ENCODE data around the gene TRPM1.

TRPM1 gene

GRCh38 chr15:31016446-31016915, 85.0 kb downstream of the TRPM1 start:
- no peak for DNase-seq (ENCODE audit: low spot score)

GRCh38 chr15:31014608-31014925, 87.0 kb downstream of the TRPM1 start:
- no peak for DNase-seq (ENCODE audit: low spot score)

GRCh38 chr15:31013863-31014607, 87.5 kb downstream of the TRPM1 start:
- DNase-seq (ENCODE audit: low spot score) = no peak

- no peak for DNase-seq (ENCODE audit: low spot score)
Measured at GRCh38 chr15:31012455-31012854, 89.1 kb downstream of the TRPM1 start.

GRCh38 chr15:31010036-31010435, 91.5 kb downstream of the TRPM1 start:
- no peak for DNase-seq (ENCODE audit: low spot score)

- DNase-seq (ENCODE audit: low spot score) = no peak
Measured at GRCh38 chr15:31005660-31006059, 95.9 kb downstream of the TRPM1 start.

GRCh38 chr15:31004220-31004733, 97.2 kb downstream of the TRPM1 start:
- no peak for DNase-seq (ENCODE audit: low spot score)

GRCh38 chr15:31001702-31002101, 99.8 kb downstream of the TRPM1 start:
- DNase-seq (ENCODE audit: low spot score) = no peak

- DNase-seq (ENCODE audit: low spot score) = no peak
Measured at GRCh38 chr15:30999729-31000128, 101.8 kb downstream of the TRPM1 start.

GRCh38 chr15:30997270-30997669, 104.3 kb downstream of the TRPM1 start:
- DNase-seq (ENCODE audit: low spot score) = peak; percentile 26

- DNase-seq (ENCODE audit: low spot score) = no peak
Measured at GRCh38 chr15:30992249-30992864, 109.2 kb downstream of the TRPM1 start.

- peak; percentile 74 for DNase-seq (ENCODE audit: low spot score)
Measured at GRCh38 chr15:30991255-30992235, 110.0 kb downstream of the TRPM1 start, which contains the start of gene MTMR10. Gene MTMR10 (minus strand): TSS chr15:30991628. CDS start chr15:30991506, 122 bp downstream.

- peak; percentile 30 for DNase-seq (ENCODE audit: low spot score)
Measured at GRCh38 chr15:30990446-30991254, 110.9 kb downstream of the TRPM1 start.

GRCh38 chr15:30990036-30990435, 111.5 kb downstream of the TRPM1 start:
- peak; percentile 14 for DNase-seq (ENCODE audit: low spot score)

- DNase-seq (ENCODE audit: low spot score) = no peak
Measured at GRCh38 chr15:30985081-30985531, 116.4 kb downstream of the TRPM1 start.

- no peak for DNase-seq (ENCODE audit: low spot score)
Measured at GRCh38 chr15:30984542-30984941, 117.0 kb downstream of the TRPM1 start.

- DNase-seq (ENCODE audit: low spot score) = no peak
Measured at GRCh38 chr15:30984118-30984517, 117.4 kb downstream of the TRPM1 start.

GRCh38 chr15:30979457-30979856, 122.1 kb downstream of the TRPM1 start:
- no peak for DNase-seq (ENCODE audit: low spot score)

GRCh38 chr15:30978328-30978727, 123.2 kb downstream of the TRPM1 start:
- peak; percentile 71 for DNase-seq (ENCODE audit: low spot score)

GRCh38 chr15:30974112-30974511, 127.4 kb downstream of the TRPM1 start:
- DNase-seq (ENCODE audit: low spot score) = no peak

GRCh38 chr15:30973379-30973778, 128.1 kb downstream of the TRPM1 start:
- no peak for DNase-seq (ENCODE audit: low spot score)
